H1 (cell line): ENCODE data around the gene DCBLD1. TPM values are rescaled to one million over a fixed set of nuclear protein-coding genes. Genes with fewer than 3 reads are reported as not detected.

Source experiments
- BACH1 ChIP-seq: IDR thresholded peaks from 2 replicates; pipeline ENCODE4 v1.6.1; 2012; ENCODE audit warnings: low read length, improper control_type of control experiment
- CHD7 ChIP-seq: fragments of 300-600 bp; sonication (generic); IDR thresholded peaks from 2 replicates; pipeline ENCODE4 v1.7.1; 2012; ENCODE audit warnings: low read length, moderate library complexity, mild to moderate bottlenecking, inconsistent platforms; ENCODE audit not compliant: insufficient replicate concordance
- MAFK ChIP-seq: IDR thresholded peaks from 2 replicates; pipeline ENCODE4 v1.6.1; 2012; ENCODE audit warnings: low read depth, mild to moderate bottlenecking, improper control_type of control experiment, low read length
- POU5F1 ChIP-seq: IDR thresholded peaks from 2 replicates; pipeline ENCODE4 v1.6.1; 2011; ENCODE audit warnings: low read depth, mild to moderate bottlenecking, low read length, moderate library complexity
- TBP ChIP-seq: IDR thresholded peaks from 2 replicates; pipeline ENCODE4 v1.6.1; 2011; ENCODE audit warnings: low read depth, low read length, improper control_type of control experiment
- USF2 ChIP-seq: IDR thresholded peaks from 2 replicates; pipeline ENCODE4 v1.6.1; 2011; ENCODE audit warnings: low read length, improper control_type of control experiment
- polyA plus RNA-seq, 7 experiments: library from polyadenylated mRNA; depleted of rRNA in 3 of 7; stranded (reverse) in 5 of 7; unstranded in 2 of 7; fragments of >200 nt in 5 of 7; fragments of 200-250 nt in 2 of 7; gene quantifications; 1 replicate in 5 of 7; 2 replicates in 1 of 7; 4 replicates in 1 of 7; pipeline versions ENCODE4 v1.2.1 to v1.2.3, GENCODE V29; 2011 to 2013; ENCODE audit warnings: missing spikeins in 2 of 7, mixed read lengths in 2 of 7
- total RNA-seq: library from RNA; stranded (reverse); fragmentation: NEBNext Ultra II Directional; extraction: Animal tissue kit (Norgen Biotek cat#: 25700); gene quantifications from 2 replicates; pipeline ENCODE4 v1.2.1, GENCODE V29; 2021

Gene DCBLD1
- total and polyA plus RNA-seq, 2 of the 8 experiments (the other 6 are each of a cell fraction or from before 2014, with no cell fraction given): 3.9 to 11.2 TPM

- TF ChIP-seq CHD7 (no peak), BACH1 (no peak), MAFK (no peak), USF2 (no peak), TBP (no peak), POU5F1 (no peak)
- TF ChIP-seq, all 59 proteins: peak for 0
Measured at GRCh38 chr6:117508450-117508971, 26.0 kb downstream of the DCBLD1 start (continued).
